GM18867 (cell line): ENCODE data around the gene DRG2.

ENCODE experiments used
- ATAC-seq: cut with Tn5 transposase; IDR thresholded peaks from one replicate; pipeline ENCODE4 v1.9.1; 2021; ENCODE audit warnings: mild to moderate bottlenecking, moderate library complexity; ENCODE audit not compliant: unreplicated experiment

Gene DRG2

DNA sequence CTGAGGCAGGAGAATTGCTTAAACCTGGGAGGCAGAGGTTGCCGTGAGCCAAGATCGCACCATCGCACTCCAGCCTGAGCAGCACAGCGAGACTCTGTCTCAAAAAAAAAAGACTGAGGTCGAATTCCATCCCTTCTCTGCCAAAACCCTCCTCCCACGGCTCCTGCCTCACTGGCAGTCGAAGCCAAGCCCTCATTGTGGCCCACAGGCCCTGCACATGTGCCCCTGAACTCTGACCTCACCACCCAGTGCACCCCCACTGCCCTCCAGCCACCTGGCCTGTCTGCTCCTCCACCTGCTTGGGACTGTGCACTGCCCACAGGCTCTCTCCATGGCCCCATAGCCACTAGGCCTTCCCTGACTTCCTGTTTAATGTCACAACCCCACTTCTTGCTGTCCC lies 27.8 kb downstream of the DRG2 start:
- ATAC-seq: no peak

DNA sequence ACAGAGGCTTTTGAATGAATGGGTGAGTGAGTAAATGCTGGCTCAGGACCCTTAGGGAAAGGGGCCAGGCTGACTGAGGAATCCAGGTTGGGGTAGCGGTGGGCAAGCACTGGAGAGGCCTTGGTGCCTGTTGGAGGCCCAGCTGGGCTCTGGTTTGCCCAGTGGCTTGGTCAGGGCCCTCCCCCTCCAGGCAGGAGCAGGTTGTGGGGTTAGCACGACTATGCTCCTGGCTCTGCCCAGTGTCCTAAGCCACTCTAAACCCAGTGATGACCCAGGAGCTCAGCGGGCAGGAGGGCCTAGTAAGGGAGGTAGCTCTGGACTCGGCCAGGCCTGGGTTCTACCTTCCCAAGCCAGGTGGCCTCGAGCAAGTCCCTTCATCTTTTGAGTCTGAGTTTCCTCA lies 28.3 kb downstream of the DRG2 start:
- no peak for ATAC-seq

DNA sequence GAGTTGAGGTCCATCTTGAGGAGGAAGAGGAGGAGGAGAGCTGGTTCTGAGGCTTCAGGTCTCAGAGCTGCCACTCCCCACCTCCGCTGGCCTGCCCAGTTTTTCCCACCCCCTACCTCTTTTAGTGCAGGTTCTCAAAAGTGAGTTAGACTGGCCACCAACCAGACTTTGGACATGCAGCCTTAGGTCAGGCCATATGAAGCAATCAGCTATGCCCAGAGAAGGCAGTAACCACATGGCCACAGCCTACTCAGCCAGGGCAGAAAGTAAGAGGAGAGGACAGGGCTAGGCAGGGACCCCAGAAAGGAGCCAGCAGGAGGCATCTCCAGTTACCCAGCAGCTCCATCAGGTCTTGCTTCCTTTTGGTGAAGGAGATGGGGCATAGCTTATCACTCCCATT lies 29.8 kb downstream of the DRG2 start:
- no peak for ATAC-seq

DNA sequence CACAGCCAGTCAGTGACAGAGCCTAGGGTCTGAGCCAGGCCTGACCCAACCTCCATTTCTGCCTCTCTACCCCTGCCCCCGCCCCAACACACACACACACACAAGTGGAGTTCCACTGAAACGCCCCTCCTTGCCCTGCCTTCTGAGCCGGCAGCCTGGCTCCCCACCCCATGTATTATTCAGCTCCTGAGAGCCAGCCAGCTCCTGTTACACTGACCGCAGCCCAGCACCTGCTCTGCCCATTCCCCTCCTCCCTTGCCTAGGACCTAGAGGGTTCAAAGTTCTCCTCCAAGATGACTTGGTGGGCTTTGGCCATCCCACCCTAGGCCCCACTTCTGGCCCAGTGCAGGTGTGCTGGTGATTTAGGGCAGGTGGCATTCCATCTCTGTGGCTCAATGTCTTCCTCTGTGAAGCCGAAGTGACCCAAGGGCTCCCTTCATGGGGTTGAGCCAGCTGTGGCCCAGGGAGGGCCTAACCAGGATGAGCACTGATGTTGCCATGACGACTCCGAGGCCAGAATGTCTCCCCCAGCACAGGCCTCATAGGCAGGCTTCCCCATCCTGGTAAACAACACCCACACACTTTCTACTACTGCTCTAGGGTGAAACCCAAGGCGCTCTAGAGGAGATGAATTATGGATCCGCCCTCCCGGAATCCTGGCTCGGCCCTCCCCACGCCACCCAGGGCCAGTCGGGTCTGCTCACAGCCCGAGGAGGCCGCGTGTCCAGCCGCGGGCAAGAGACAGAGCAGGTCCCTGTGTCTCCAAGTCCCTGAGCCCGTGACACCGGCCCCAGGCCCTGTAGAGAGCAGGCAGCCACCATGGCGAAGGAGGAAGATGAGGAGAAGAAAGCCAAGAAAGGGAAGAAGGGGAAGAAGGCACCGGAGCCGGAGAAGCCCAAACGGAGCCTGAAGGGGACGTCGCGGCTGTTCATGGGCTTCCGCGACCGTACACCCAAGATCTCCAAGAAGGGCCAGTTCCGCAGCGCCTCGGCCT lies 30.5 kb downstream of the DRG2 start:
- no peak for ATAC-seq

DNA sequence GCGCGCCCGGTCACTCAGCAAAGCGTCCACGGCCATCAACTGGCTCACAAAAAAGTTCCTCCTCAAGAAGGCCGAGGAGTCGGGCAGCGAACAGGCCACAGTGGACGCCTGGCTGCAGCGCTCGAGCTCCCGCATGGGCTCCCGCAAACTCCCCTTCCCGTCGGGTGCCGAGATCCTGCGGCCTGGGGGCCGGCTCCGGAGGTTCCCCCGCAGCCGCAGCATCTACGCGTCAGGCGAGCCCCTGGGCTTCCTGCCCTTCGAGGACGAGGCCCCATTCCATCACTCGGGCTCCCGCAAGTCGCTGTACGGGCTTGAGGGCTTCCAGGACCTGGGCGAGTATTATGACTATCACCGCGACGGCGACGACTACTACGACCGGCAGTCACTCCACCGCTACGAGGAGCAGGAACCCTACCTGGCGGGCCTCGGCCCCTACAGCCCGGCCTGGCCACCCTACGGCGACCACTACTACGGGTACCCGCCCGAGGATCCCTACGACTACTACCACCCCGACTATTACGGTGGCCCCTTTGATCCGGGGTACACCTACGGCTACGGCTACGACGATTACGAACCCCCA lies 31.5 kb downstream of the DRG2 start:
- ATAC-seq: no peak

DNA sequence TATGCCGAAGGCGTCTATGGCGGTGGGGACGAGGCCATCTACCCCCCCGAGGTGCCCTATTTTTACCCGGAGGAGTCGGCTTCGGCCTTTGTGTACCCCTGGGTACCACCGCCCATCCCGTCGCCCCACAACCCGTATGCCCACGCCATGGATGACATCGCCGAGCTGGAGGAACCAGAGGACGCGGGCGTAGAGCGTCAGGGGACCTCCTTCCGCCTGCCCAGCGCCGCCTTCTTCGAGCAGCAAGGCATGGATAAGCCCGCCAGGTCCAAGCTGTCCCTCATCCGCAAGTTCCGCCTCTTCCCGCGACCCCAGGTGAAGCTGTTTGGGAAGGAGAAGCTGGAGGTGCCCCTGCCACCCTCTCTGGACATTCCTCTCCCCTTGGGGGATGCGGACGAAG lies 32.2 kb downstream of the DRG2 start:
- ATAC-seq: no peak

DNA sequence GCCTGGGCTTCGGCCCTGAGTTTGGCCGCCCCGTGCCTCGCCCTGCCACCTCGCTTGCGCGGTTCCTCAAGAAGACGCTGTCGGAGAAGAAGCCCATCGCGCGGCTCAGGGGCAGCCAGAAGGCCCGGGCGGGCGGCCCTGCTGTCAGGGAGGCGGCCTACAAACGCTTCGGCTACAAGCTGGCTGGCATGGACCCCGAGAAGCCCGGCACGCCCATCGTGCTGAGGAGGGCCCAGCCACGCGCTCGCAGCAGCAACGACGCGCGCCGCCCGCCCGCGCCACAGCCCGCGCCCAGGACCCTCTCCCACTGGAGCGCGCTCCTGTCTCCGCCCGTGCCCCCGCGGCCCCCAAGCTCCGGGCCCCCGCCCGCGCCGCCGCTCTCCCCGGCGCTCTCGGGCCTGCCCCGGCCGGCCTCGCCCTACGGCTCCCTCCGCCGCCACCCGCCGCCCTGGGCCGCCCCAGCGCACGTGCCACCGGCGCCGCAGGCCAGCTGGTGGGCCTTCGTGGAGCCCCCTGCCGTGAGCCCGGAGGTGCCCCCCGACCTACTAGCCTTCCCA lies 32.8 kb downstream of the DRG2 start:
- no peak for ATAC-seq

DNA sequence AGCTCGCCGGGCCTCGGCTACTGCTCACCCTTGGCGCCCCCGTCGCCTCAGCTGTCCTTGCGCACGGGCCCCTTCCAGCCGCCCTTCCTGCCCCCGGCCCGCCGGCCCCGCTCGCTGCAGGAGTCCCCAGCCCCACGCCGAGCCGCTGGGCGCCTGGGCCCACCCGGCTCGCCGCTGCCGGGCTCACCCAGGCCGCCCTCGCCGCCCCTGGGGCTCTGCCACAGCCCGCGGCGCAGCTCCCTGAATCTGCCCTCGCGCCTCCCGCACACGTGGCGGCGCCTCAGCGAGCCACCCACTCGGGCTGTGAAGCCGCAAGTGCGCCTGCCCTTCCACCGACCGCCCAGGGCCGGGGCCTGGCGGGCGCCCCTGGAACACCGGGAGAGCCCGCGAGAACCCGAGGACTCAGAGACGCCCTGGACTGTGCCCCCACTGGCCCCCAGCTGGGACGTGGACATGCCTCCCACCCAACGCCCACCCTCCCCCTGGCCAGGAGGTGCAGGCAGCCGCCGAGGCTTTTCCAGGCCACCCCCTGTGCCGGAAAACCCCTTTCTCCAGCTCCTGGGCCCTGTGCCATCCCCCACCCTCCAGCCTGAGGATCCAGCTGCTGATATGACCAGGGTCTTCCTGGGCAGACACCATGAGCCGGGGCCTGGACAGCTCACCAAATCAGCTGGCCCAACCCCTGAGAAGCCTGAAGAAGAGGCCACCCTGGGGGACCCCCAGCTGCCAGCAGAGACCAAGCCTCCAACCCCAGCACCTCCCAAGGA lies 33.6 kb downstream of the DRG2 start:
- ATAC-seq: no peak

DNA sequence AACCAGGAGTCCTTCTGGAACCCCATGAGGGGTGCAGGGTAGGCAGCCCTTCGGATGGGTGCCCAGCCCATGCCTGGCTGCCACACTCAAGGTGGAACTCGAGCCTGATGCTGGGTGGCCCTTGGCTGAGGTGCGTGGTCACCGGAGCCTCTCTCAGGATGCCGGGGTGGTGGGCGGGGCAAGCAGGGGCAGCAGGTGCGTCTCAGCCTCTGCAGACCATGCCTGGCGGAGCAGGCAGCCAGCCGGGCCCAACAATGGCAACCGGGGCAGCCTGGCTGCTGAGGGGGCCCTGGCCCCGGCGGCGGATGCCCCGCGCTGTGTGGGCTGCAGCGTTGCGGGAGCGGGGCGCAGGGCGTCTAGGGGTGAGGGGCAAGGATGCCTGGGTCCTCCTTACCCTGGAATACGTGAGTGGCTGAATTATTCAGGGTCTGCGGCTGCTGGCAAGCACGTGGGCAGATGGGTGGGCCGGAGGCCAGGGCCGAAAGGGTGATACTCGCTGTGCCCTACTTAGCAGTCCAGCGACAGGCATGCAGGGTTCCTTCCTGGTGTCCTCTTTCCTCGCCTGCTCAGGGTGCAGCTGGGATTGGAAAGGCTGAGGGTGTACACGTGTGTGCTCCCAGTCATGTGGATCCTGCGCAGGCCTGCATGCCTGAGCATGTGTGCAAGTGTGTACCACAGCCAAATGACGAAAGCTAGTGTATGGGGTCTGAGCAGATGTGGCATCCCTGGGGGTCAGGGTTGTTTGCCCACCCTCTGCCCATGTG lies 35.4 kb downstream of the DRG2 start:
- no peak for ATAC-seq

DNA sequence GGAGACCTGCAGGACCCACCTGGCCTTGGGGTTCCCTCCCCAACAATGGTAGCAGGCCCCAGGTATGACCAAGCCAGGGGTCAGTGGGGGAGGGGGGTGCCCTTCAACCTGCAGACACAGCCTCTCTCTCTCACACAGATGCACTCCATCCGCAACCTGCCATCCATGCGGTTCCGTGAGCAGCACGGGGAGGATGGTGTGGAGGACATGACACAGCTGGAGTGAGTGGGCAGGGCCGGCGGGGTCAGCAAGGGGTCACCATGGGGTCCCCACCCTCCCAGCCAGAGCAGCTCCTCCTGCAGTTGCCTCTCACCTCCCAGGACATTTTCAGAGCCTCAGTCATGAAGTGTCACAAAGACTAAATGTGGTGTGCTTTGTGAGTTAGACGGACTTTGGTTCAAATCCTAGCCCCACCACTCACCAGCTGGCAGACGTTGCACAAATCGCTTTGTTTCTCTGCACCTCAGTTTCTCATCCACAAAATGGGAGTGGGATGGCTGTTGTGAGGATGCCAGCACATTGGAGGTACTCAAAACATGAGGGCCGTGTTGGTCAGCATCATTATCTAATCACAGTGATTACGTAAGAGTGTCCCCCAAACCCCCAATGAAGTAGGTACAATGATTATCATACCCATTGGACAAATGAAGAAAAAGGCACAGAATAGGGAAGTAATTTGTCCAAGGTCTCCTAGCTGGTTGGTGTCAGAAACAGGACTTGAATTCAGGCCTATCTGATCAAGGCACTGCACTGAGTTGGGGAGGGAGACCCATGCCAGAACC lies 36.8 kb downstream of the DRG2 start:
- ATAC-seq: no peak

DNA sequence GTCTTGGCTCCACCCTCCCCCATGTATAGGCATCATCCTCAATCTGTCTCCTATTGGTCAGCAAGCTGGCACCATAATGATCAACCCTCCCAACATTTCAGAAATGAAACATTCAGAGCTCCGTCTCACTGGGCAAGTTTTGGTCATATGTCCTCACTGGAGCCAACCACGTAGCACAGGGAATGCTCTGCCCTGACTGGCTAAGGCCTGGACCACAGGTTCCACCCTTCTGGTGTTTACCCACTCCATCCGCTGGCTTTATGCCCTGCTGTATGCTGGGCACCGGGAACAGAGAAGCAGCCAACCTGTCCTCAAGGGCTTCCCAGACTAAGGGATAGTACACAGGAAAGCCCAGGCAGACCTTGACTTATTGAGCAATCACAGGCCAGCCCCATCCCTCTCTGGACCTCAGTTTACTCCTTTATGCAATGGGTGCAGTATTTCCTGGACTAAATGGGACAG lies 41.3 kb downstream of the DRG2 start:
- no peak for ATAC-seq

DNA sequence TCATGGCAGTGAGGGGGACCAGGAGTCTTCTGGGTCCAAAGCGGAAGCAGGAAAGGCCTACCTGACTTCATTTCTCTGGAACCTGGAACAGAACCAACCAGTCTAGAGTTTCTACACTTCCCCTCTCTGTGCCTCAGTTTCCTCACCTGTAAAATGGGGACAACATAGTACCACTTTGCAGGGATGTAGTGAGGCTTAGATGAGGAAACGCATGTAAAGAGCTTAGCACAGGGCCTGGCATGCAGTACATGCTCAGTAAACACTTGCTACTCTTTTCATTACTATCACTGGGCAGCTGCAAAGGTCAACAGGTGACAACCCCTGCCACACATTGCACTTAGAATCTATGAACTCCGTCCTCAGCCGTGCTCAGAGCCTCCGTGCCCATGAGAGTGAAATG lies 45.0 kb downstream of the DRG2 start:
- no peak for ATAC-seq

DNA sequence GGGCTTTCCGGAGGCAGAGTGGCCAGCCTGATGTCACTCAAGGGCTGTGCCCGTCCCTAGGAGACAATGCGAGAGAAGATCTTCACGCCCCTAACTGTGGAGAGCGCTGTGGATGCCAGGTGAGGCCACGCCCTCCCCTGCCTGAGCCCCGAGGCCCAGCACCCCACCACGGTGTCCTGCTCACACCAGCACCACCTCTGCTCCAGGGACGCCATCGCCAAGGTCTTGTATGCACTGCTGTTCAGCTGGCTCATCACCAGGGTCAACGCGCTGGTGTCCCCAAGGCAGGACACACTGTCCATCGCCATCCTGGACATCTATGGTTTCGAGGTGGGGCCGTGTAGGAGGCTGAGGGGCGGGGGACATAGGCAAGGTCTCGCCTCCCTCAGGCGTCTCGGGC lies 48.6 kb downstream of the DRG2 start:
- no peak for ATAC-seq

DNA sequence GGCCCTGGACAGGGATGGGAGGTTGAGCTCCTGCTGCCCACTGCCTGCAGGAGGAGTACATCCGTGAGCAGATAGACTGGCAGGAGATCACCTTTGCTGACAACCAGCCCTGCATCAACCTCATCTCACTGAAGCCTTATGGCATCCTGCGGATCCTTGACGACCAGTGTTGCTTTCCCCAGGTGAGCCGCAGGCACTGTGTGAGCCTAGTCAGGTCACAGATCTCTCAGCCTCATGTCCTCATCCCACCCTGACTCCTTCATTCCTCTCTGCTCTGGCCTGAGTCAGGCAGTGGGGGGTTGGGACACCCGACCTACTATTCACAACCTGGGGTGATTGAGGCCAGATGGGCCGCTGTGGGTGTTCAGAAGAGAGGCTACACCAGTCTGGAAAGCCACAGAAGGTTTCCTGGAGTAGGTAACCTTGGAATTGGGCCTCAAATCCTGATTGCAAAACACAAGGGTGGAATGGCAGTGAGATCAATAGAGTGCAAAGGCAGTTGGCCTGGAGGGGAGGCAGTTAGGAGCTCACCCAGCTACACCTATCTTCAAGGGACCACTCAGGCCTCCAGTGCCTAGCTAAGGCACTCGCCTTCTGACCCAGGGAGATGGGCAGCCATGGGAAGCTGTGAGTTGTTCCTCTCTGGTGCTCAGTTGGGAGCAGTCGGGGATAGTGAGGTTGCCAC lies 50.5 kb downstream of the DRG2 start:
- no peak for ATAC-seq

DNA sequence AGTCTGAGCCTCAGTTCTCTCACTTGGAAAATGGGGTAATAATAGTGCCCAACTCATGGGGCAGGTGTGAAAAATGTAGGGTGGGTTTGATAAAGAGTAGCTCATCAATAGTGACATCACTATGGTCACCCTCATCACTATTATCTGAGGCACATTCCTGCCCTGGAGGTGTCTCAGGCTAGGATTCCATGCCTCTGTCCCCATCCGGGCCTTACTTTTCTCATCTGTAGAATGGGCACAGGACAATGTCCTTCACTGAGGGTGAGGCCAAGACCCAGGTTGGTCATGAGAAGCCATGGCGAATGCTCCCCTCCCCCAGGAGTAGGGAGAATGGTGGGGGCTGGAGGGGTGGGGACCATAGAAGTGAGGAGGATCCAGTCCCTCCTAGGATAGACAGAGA lies 51.3 kb downstream of the DRG2 start:
- ATAC-seq: no peak

DNA sequence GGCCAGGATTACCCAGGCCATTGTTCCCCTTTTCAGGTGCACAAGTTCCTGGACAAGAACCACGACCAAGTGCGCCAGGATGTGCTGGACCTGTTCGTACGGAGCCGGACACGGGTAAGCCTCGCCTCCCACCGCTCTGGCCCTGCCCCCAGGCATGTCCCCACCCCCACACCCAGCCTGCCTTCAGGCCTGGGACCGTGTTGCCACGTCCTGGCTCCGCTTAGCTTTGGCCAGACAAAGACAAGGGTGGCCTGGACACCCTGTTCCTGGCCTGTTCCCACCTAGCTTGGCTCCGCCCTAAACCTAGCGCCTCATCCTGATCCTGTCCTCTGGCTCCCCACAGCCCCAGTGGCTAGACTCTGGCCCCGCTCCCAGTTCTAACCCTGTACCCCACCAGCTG lies 51.8 kb downstream of the DRG2 start:
- ATAC-seq: no peak

DNA sequence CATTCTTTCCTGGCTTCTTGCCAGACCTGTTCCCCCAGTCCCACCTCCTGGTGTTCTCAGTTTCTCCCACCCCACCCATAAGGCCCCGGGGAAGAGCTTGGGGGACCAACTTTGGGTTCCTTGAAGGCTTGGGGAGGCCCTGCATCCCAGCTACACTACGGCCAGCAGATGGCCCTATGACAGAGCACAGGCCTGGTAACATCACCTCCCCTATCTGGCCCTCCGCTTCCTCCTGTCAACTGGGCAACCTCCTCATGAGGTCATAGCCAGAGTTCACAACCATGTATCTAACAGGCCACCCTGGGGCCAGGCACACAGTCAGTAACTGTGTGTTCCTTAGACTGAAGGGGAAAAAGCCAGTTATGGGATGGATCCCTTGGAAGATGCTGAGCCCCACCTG lies 52.2 kb downstream of the DRG2 start:
- no peak for ATAC-seq

DNA sequence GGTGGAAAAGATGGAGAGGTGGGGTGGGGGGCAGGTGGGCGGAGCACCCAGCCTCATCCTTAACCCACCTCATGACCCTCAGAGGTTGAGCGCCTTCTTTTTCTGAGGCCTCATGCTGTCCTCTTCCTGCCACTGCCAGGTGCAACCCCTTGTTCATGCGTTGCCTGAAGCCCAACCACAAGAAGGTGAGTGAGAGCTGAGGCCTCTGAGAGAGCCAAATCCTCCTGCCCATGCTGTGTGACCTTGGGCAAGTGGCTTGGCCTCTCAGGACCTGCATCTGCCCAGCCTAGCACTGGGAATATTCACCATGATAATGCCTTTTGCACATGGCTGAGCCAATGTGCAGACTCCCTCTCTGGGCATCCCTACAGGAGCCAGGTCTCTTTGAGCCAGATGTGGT lies 52.9 kb downstream of the DRG2 start:
- ATAC-seq: no peak

DNA sequence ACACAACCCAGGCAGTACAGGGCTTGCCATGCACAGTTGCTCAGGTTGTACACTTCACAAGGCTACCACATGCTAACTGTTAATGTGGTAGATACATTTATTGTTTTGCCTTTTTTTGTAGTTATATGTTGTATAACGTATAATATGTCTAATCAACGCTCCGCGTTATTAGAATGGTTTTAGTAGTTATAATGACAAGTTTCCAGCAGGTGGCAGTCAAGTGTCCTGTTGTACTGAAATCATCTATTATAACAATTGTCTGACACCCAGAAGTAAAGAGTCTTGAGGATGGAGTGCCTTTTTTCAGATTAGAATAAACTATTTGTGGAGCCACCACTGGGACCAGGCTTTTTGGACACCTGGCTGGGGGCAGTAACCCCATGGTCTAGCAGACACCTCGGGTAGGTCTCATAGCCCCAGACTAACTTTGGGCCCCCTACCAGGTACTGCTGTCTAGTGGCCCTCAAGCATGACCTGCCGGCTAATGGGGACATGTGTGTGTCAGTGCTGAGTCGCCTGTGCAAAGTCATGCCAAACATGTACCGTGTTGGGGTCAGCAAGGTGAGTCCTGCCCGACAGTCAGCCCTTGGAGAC lies 53.6 kb downstream of the DRG2 start:
- no peak for ATAC-seq
